Neural crest cell (in vitro differentiated cells): Measurements from ENCODE around the gene PAX8. TPM values are rescaled to one million over a fixed set of nuclear protein-coding genes. Genes with fewer than 3 reads are reported as not detected.

Experiments used
- DNase-seq: peaks from one replicate; pipeline ENCODE4 v3.0.0; 2021; ENCODE audit warnings: low read depth, mixed read lengths, low spot score
- H3K27ac Mint-ChIP-seq: one replicate; pipeline ENCODE4 v1.8.0; 2021; ENCODE audit warnings: mild to moderate bottlenecking, mixed read lengths; ENCODE audit not compliant: unreplicated experiment
- H3K27me3 Mint-ChIP-seq: 2 replicates; pipeline ENCODE4 v1.8.0; 2021; ENCODE audit warnings: low read depth, mild to moderate bottlenecking, mixed read lengths
- H3K36me3 Mint-ChIP-seq: 2 replicates; pipeline ENCODE4 v1.8.0; 2021; ENCODE audit warnings: low read depth, mild to moderate bottlenecking, mixed read lengths
- H3K4me1 Mint-ChIP-seq: 2 replicates; pipeline ENCODE4 v1.8.0; 2021; ENCODE audit warnings: mixed read lengths
- H3K4me3 Mint-ChIP-seq: one replicate; pipeline ENCODE4 v1.8.0; 2021; ENCODE audit warnings: mild to moderate bottlenecking, mixed read lengths
- H3K9me3 Mint-ChIP-seq: 2 replicates; pipeline ENCODE4 v1.8.0; 2021; ENCODE audit warnings: mixed read lengths
- total RNA-seq: library from RNA; stranded (reverse); gene quantifications from 2 replicates; pipeline ENCODE4 v1.2.1, GENCODE V29; 2021
- TF ChIP-seq, protein P1 (sequence below): fragments of 200-600 bp; sonication (generic); conservative IDR thresholded peaks from 2 replicates; pipeline ENCODE4 v1.5.0; 2021; ENCODE audit warnings: antibody characterized with exemption, mild to moderate bottlenecking

The PAX8 gene
- total RNA-seq, 1 donor from 2014 or later, result 0.49 TPM

DNA sequence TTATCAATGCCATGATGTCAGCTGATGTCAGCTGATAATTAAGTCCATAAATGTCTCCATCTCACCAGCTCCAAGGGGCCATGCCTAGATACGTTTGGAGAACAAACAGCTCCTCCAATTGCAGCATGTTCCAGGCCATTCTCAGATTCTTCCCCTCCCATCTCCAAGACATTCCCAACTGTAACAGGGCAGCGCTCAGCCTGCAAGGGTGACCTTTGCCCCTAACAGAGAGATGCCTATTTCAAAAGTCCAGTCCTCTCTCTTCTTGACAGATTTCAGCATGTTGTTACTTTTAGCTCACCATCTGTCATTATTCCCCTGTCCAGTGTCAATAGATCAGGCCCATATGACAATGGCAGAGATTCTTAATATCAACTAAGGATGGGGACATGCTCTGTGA is 95.0 kb downstream of the PAX8 start:
- H3K4me1 Mint-ChIP-seq, result peaks cover 10% of the 10 kb centered on the region

DNA sequence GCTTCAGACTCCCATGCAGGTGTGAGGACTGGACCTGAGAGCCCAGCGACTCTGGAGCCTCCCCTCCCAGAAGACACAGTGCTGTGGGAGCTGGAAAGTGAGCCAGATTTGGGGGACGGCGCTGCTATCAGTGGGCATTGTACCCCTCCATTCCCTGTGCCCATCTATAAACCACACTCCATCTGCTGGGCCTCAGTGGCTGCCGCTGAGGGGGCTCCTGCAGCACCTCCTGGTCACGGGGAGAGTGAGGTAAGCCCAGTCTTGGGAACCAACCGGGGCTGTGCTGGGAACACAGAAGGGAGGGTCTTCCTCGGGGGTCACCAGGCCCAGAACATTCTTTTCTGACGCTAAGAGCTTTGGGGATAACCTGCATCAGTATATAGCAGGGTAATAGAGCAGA is 95.5 kb downstream of the PAX8 start:
- no peaks in the 10 kb centered on the region for H3K9me3 Mint-ChIP-seq
- TF ChIP-seq, protein P1, sequence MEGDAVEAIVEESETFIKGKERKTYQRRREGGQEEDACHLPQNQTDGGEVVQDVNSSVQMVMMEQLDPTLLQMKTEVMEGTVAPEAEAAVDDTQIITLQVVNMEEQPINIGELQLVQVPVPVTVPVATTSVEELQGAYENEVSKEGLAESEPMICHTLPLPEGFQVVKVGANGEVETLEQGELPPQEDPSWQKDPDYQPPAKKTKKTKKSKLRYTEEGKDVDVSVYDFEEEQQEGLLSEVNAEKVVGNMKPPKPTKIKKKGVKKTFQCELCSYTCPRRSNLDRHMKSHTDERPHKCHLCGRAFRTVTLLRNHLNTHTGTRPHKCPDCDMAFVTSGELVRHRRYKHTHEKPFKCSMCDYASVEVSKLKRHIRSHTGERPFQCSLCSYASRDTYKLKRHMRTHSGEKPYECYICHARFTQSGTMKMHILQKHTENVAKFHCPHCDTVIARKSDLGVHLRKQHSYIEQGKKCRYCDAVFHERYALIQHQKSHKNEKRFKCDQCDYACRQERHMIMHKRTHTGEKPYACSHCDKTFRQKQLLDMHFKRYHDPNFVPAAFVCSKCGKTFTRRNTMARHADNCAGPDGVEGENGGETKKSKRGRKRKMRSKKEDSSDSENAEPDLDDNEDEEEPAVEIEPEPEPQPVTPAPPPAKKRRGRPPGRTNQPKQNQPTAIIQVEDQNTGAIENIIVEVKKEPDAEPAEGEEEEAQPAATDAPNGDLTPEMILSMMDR, result no peak
- H3K4me3 Mint-ChIP-seq, result no peak overlapping the region
- H3K36me3 Mint-ChIP-seq, result no peaks in the 10 kb centered on the region
- H3K4me1 Mint-ChIP-seq, result peaks cover 10% of the 10 kb centered on the region
- no peaks in the 10 kb centered on the region for H3K27me3 Mint-ChIP-seq
- no peak for DNase-seq
- no peak overlapping the region for H3K27ac Mint-ChIP-seq

More for the DNA sequence above, 95.0 kb downstream of the PAX8 start:
- Mint-ChIP-seq H3K27me3 (no peaks in the 10 kb centered on the region), H3K27ac (peak overlapping the region; percentile 20), H3K4me3 (no peak overlapping the region), H3K9me3 (no peaks in the 10 kb centered on the region), H3K36me3 (no peaks in the 10 kb centered on the region)
- TF ChIP-seq, protein P1, result no peak
- no peak for DNase-seq

DNA sequence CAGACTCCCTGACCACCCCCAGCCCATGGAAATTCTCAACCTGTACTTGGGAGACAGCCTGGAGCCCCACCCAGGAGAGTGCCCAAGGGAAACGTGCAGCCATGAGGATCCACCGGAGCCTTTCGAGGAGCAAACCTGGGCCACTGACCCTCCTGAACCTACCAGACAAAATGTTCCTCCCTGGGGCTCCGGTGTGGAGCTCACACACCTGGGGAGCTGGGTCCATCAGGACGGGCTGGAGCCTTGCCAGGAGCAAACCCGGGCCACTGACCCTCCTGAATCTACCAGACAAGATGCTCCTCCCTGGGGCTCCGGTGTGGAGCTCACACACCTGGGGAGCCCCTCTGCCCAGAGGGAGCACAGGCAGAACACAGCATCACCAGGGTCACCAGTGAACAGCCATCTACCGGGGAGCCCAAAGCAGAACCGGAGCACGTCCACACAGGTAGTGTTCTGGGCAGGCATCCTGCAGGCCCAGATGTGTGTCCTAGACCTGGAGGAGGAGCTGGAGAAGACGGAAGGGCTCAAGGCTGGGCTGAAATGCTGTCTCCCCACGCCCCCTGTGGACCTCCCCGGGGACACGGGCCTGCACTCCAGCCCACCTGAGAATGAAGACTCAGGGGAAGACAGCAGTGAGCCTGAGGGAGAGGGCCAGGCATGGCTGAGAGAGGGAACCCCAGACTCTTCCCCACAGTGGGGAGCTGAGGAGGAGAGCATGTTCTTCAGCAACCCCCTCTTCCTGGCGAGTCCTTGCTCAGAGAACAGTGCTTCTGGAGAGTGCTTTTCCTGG is 96.1 kb downstream of the PAX8 start:
- DNase-seq, result no peak

DNA sequence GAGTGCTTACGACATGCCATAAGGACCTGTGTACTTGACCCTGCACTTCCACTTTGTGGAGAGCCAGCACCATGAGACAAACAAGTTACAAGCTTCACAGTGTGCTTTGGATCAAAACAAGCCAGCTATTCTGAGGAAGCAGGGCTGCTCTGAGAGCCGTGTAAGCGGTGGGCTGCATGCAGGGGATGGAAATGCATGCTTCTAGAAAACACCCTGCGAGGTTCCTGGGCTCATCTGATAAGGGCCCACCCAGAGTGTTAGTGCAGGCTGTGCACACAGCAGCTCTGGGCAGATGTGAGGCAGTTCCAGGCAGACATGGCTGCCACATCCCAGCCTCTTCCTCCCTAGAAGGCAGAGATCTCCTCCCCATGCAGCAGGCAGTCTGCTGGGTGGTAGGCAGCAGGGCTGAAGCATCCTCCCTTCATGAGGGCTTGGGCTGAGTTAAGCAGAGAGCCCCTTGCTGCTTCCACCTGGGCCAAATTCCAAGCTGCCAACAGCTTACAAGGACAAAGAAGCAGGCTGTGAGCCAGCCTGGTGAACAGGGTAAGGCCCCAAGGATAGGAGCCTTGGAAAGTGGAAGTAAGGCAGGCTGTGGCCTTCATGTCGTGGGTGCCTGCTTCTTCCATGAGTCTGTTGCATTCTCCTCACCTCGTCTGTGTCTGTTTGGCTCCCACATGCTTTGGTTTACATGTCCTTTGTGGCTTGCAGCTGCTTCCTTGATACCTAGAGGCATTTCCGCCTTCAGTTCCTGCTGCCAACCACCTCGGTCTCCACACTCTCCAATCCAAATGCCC is 97.3 kb downstream of the PAX8 start:
- Mint-ChIP-seq H3K27ac (peak overlapping the region; percentile 23), H3K4me1 (peaks cover 5% of the 10 kb centered on the region), H3K27me3 (no peaks in the 10 kb centered on the region), H3K4me3 (no peak overlapping the region), H3K36me3 (no peaks in the 10 kb centered on the region), H3K9me3 (no peaks in the 10 kb centered on the region)
- DNase-seq, result no peak
- TF ChIP-seq, protein P1, result no peak

More for the DNA sequence above, 96.1 kb downstream of the PAX8 start:
- Mint-ChIP-seq H3K36me3 (no peaks in the 10 kb centered on the region), H3K4me1 (peaks cover 8% of the 10 kb centered on the region), H3K27ac (no peak overlapping the region), H3K27me3 (no peaks in the 10 kb centered on the region), H3K9me3 (no peaks in the 10 kb centered on the region), H3K4me3 (no peak overlapping the region)
- TF ChIP-seq, protein P1, result no peak

DNA sequence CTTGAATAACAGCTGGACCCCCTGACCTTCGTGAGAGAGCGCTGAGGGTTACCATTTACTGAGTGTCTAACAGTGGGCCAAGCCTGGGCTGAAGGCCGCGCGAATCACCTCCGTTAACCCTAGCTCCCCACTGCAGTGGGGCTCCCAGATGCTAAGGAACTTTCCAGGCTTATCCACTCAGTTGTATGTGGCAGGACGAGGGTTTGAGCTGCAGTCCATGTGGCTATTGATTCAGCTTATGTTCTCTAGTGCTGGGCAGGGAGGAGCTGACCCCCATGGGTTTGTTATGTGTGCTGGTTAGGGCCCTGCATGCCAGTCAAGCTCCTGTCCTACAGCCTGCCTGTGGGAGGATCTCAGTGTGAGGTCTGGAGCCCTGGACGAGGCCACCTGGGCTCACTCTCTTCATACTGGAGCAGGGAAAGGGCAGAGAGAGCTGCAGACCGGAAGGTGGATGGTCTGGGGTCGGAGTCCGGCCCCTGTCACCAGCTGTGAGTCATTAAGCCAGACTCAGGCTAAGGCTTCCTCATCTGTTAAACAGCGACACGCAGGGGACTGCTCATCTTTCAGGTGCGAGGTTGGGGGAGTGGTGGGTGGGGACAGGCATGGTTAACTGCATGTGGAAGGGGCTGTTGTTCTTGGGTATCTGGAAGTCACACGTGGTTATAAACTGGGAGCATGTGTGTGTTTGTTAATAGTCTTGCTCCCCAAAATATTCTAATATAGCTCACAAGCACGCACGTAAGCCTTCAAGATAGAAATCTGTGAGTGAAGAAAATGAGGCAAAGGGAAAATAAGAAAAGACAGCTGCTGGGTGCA is 98.4 kb downstream of the PAX8 start:
- no peak overlapping the region for H3K4me3 Mint-ChIP-seq
- no peak for DNase-seq

More for the DNA sequence above, 98.4 kb downstream of the PAX8 start:
- Mint-ChIP-seq H3K9me3 (no peaks in the 10 kb centered on the region), H3K27ac (no peak overlapping the region), H3K27me3 (no peaks in the 10 kb centered on the region), H3K4me1 (peaks cover 6% of the 10 kb centered on the region), H3K36me3 (no peaks in the 10 kb centered on the region)
- TF ChIP-seq, protein P1, result no peak
